DND-41 (cell line): ENCODE measurements around the gene SCD5.

Experiments
- EZH2 ChIP-seq: IDR thresholded peaks from 3 replicates; pipeline ENCODE4 v1.6.1; 2012; ENCODE audit warnings: borderline replicate concordance, low read depth, mild to moderate bottlenecking, moderate library complexity, low read length, inconsistent platforms; ENCODE audit not compliant: severe bottlenecking
- TF ChIP-seq, protein P1 (sequence below): IDR thresholded peaks from 2 replicates; pipeline ENCODE4 v1.5.1; 2012; ENCODE audit warnings: borderline replicate concordance, low read length, moderate library complexity, mild to moderate bottlenecking; ENCODE audit not compliant: poor library complexity, severe bottlenecking; ENCODE audit errors: extremely low read depth

GRCh38 chr4:82643994-82644733 is 154.4 kb downstream of the SCD5 start:
- TF ChIP-seq, protein P1, sequence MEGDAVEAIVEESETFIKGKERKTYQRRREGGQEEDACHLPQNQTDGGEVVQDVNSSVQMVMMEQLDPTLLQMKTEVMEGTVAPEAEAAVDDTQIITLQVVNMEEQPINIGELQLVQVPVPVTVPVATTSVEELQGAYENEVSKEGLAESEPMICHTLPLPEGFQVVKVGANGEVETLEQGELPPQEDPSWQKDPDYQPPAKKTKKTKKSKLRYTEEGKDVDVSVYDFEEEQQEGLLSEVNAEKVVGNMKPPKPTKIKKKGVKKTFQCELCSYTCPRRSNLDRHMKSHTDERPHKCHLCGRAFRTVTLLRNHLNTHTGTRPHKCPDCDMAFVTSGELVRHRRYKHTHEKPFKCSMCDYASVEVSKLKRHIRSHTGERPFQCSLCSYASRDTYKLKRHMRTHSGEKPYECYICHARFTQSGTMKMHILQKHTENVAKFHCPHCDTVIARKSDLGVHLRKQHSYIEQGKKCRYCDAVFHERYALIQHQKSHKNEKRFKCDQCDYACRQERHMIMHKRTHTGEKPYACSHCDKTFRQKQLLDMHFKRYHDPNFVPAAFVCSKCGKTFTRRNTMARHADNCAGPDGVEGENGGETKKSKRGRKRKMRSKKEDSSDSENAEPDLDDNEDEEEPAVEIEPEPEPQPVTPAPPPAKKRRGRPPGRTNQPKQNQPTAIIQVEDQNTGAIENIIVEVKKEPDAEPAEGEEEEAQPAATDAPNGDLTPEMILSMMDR = no peak
- no peak for TF ChIP-seq EZH2
